Eye (tissue), 1 donor: ENCODE data around the gene MARCHF3.
A peak's percentile ranks its signal among the peaks of the same experiment; 100 is the strongest.
"Not testable (repeated sequence)": the region's sequence is repeated elsewhere in the genome, so short reads cannot be mapped to it uniquely, and the experiment has no call there.

ENCODE experiments used
- DNase-seq: peaks from one replicate; pipeline ENCODE4 v3.0.0-alpha.2; 2015

Gene MARCHF3

GRCh38 chr5:126948011-126948355, 82.4 kb downstream of the MARCHF3 start:
- no peak for DNase-seq

- DNase-seq: no peak
These were observed 83.0 kb downstream of the MARCHF3 start for GRCh38 chr5:126947146-126948010.

- not testable (repeated sequence) for DNase-seq
These were observed 87.5 kb downstream of the MARCHF3 start for GRCh38 chr5:126942908-126943307.

GRCh38 chr5:126941403-126941802, 89.0 kb downstream of the MARCHF3 start:
- DNase-seq: no peak

GRCh38 chr5:126939887-126940286, 90.5 kb downstream of the MARCHF3 start:
- no peak for DNase-seq

- DNase-seq: no peak
These were observed 91.9 kb downstream of the MARCHF3 start for GRCh38 chr5:126938466-126938865.

- DNase-seq: no peak
These were observed 92.6 kb downstream of the MARCHF3 start for GRCh38 chr5:126937771-126938170.

GRCh38 chr5:126936775-126937418, 93.5 kb downstream of the MARCHF3 start:
- no peak for DNase-seq

GRCh38 chr5:126931963-126932660, 98.2 kb downstream of the MARCHF3 start:
- DNase-seq: no peak

- no peak for DNase-seq
These were observed 102.3 kb downstream of the MARCHF3 start for GRCh38 chr5:126928041-126928440.

- DNase-seq: no peak
These were observed 102.9 kb downstream of the MARCHF3 start for GRCh38 chr5:126927429-126927828.

- no peak for DNase-seq
These were observed 104.2 kb downstream of the MARCHF3 start for GRCh38 chr5:126926187-126926586.

GRCh38 chr5:126925482-126925881, 104.9 kb downstream of the MARCHF3 start:
- DNase-seq: peak; percentile 64

GRCh38 chr5:126924331-126925033, 105.9 kb downstream of the MARCHF3 start:
- DNase-seq: peak; percentile 80

- no peak for DNase-seq
These were observed 108.9 kb downstream of the MARCHF3 start for GRCh38 chr5:126921241-126922091.

- DNase-seq: peak; percentile 65
These were observed 110.1 kb downstream of the MARCHF3 start for GRCh38 chr5:126920291-126920690.

GRCh38 chr5:126919566-126919965, 110.8 kb downstream of the MARCHF3 start:
- peak; percentile 61 for DNase-seq

- DNase-seq: no peak
These were observed 111.8 kb downstream of the MARCHF3 start for GRCh38 chr5:126918615-126918957.

- peak; percentile 89 for DNase-seq
These were observed 112.3 kb downstream of the MARCHF3 start for GRCh38 chr5:126917918-126918614.

GRCh38 chr5:126915496-126915895, 114.9 kb downstream of the MARCHF3 start:
- no peak for DNase-seq

GRCh38 chr5:126914801-126915436, 115.4 kb downstream of the MARCHF3 start:
- DNase-seq: peak; percentile 94
